Measurements from ENCODE around the gene CXCR1.
"Not testable (repeated sequence)": the region's sequence is repeated elsewhere in the genome, so short reads cannot be mapped to it uniquely, and the experiment has no call there.

Gene CXCR1

DNA sequence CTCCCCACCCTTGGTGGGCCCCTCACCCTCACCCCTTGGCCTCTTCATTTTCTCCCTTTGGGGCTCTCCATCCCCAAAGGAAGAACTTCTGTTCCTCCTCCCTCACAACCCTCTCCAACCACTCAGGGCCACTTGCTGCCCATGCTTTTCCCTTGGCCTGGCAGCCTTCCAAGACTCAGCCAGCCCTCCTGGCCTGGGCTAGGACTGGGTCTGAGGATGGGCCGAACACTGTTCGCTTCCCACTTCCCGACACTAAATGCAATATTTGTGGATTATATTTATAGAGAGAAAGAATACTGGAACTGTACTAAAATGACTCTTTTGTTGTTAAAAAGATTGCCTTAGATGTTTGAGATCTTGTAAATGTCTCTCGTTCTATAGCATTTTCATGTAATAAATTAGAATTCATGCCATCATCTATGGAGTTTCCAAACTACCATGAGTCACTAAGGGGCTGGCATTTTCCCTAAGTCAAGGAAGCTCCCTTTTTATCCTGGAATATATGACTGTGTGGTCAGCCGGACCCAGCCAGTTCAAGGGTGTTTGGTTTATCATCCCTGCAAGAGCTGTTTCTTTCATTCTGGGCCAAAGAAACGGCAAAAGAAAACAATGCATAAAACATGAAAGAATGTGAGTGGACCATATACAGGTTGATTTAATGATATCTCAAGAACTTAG is 37.2 kb downstream of the CXCR1 start:
- TF ChIP-seq CTCF (IDR thresholded peaks at IDR 0.05; ENCODE audit: control insufficient read depth, extremely low read depth, insufficient read depth): no peak
- DNase-seq (ENCODE audit: low read depth): no peak
- no peak overlapping the region for H3K4me3 ChIP-seq (ENCODE audit: low read depth, low read length)

DNA sequence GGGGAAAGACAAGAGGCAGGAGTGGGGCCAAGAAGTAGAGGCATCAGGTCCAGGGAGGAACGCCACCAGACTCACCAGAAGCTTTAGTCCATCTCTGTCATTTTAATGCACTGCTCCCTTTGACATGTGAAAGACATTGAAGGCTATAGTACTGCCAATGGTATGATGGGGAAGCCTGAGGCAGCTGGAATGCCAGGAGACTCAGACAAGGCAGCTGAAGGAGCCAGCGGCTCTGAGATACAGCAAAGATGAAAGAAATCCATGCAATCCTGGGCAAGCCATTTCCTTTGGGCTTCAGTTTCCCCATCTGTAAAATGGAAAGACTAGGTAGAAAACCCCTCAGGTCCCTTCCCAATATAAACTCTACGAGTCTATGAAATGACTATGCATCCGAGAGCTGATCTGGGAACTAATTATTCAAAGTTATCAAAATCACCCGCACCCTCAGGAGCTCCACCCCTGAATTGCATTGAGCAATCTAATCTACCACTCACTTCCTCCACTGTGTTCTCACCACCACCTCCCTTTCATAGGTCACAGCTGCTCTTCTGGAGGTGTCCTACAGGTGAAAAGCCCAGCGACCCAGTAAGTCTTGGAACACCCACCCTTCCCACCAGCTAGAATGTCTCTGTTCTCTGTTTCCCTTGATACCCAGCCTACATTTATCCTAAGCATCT is 37.8 kb downstream of the CXCR1 start:
- DNase-seq (ENCODE audit: low read depth): no peak
- H3K4me3 ChIP-seq (ENCODE audit: low read depth, low read length): no peak overlapping the region
- TF ChIP-seq CTCF (IDR thresholded peaks at IDR 0.05; ENCODE audit: control insufficient read depth, extremely low read depth, insufficient read depth): no peak

- no peak for DNase-seq (ENCODE audit: low read depth)
- H3K4me3 ChIP-seq (ENCODE audit: low read depth, low read length): no peak overlapping the region
- TF ChIP-seq CTCF (IDR thresholded peaks at IDR 0.05; ENCODE audit: control insufficient read depth, extremely low read depth, insufficient read depth): no peak
Observed at GRCh38 chr2:218127929-218128455, 38.8 kb downstream of the CXCR1 start.

GRCh38 chr2:218125626-218126080 is 41.1 kb downstream of the CXCR1 start, which contains the start of gene CXCR2:
CXCR2 (plus strand) TSS chr2:218126028; CDS start chr2:218134802, 8,774 bp downstream.
- no peak within 1 kb of the TSS for H3K4me3 ChIP-seq (ENCODE audit: low read depth, low read length)
- TF ChIP-seq CTCF (IDR thresholded peaks at IDR 0.05; ENCODE audit: control insufficient read depth, extremely low read depth, insufficient read depth): no peak
- no peak for DNase-seq (ENCODE audit: low read depth)

- H3K4me3 ChIP-seq (ENCODE audit: low read depth, low read length): no peak overlapping the region
- TF ChIP-seq CTCF (IDR thresholded peaks at IDR 0.05; ENCODE audit: control insufficient read depth, extremely low read depth, insufficient read depth): no peak
- DNase-seq (ENCODE audit: low read depth): no peak
Observed at GRCh38 chr2:218125095-218125494, 41.7 kb downstream of the CXCR1 start.

DNA sequence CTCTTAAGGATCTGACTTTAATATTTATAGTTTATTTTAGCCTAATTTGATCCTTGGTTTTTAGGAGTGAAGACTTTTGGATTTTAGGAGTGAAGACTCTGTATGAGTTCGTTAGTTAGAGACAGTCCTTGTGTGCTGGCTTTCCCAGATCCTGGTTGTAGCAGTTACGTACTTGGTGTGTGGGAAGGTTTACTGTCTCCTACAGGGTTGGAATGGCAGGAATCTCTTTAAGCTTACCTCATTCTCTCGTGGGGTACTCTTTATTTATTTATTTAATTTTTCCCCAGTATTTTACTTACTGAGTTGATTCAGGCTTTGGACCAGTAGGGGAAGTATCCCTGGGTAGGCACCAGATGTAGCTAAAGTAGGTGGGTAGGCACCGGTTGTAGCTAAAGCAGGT is 42.8 kb downstream of the CXCR1 start:
- no peak for TF ChIP-seq CTCF (IDR thresholded peaks at IDR 0.05; ENCODE audit: control insufficient read depth, extremely low read depth, insufficient read depth)

DNA sequence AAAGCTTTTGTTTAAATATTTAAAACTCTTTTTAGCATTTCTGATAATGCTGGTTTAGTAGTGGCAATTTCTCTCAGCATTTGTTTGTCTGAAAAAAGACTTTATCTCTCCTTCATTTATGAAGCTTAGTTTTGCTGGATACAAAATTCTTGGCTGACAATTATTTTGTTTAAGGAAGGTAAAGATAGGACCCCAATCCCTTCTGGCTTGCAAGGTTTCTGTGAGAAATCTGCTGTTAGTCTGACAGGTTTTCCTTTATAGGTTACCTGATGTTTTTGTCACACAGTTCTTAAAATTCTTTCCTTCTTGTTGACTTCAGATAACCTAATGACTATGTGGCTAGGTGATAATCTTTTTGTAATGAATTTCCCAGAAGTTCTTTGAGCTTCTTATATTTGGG is 44.5 kb downstream of the CXCR1 start:
- not testable (repeated sequence) for H3K4me3 ChIP-seq (ENCODE audit: low read depth, low read length); DNase-seq (ENCODE audit: low read depth)

More for the DNA sequence above, 42.8 kb downstream of the CXCR1 start:
- no peak overlapping the region for H3K4me3 ChIP-seq (ENCODE audit: low read depth, low read length)
- DNase-seq (ENCODE audit: low read depth): no peak

DNA sequence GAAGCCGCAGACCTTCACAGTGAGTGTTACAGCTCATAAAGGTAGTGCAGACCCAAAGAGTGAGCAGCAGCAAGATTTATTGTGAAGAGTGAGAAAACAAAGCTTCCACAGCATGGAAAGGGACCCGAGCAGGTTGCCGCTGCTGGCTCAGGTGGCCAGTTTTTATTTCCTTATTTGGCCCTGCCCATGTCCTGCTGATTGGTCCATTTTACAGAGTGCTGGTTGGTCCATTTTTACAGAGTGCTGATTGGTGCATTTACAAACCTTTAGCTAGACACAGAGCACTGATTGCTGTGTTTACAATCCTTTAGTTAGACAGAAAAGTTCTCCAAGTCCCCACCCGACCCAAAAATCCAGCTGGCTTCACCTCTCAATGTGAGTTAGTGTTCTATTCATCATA is 45.0 kb downstream of the CXCR1 start:
- not testable (repeated sequence) for H3K4me3 ChIP-seq (ENCODE audit: low read depth, low read length)

More for the DNA sequence above, 45.0 kb downstream of the CXCR1 start:
- not testable (repeated sequence) for DNase-seq (ENCODE audit: low read depth)
